Stimulated activated CD8-positive, alpha-beta memory T cell treated with anti-CD3 and anti-CD28 coated beads, Interleukin-7, amount 100 ng/mL, for 24 hours (primary cell): ENCODE results near the gene RHOJ.
"Not testable (repeated sequence)": the region's sequence is repeated elsewhere in the genome, so short reads cannot be mapped to it uniquely, and the experiment has no call there.

Source experiments
- DNase-seq: peaks from one replicate; pipeline ENCODE4 v3.0.0-alpha.2; 2020; ENCODE audit warnings: low read depth

RHOJ gene

GRCh38 chr14:63204407-63205043 is at the start of gene RHOJ:
Gene RHOJ, plus strand, starts transcription at chr14:63204443. Its CDS starts 427 bp downstream, at chr14:63204870.
- DNase-seq: no peak

GRCh38 chr14:63155511-63156185 is 48.6 kb upstream of the RHOJ start:
- no peak for DNase-seq

- no peak for DNase-seq
Observed at GRCh38 chr14:63157195-63157594, 47.0 kb upstream of the RHOJ start.

GRCh38 chr14:63163306-63163705 is 40.9 kb upstream of the RHOJ start:
- DNase-seq: no peak

- no peak for DNase-seq
Observed at GRCh38 chr14:63164108-63164683, 40.0 kb upstream of the RHOJ start.

- not testable (repeated sequence) for DNase-seq
Observed at GRCh38 chr14:63165267-63165666, 39.0 kb upstream of the RHOJ start.

- DNase-seq: no peak
Observed at GRCh38 chr14:63167044-63167443, 37.2 kb upstream of the RHOJ start.

GRCh38 chr14:63174760-63175191 is 29.5 kb upstream of the RHOJ start:
- DNase-seq: no peak

- DNase-seq: no peak
Observed at GRCh38 chr14:63175531-63175930, 28.7 kb upstream of the RHOJ start.

GRCh38 chr14:63178912-63179311 is 25.3 kb upstream of the RHOJ start:
- DNase-seq: no peak

- DNase-seq: no peak
Observed at GRCh38 chr14:63179383-63179782, 24.9 kb upstream of the RHOJ start.

- no peak for DNase-seq
Observed at GRCh38 chr14:63180011-63180410, 24.2 kb upstream of the RHOJ start.

GRCh38 chr14:63182968-63183367 is 21.3 kb upstream of the RHOJ start:
- no peak for DNase-seq

GRCh38 chr14:63186453-63186852 is 17.8 kb upstream of the RHOJ start:
- no peak for DNase-seq

- no peak for DNase-seq
Observed at GRCh38 chr14:63191211-63191610, 13.0 kb upstream of the RHOJ start.

- DNase-seq: no peak
Observed at GRCh38 chr14:63192085-63192484, 12.2 kb upstream of the RHOJ start.

GRCh38 chr14:63193236-63193635 is 11.0 kb upstream of the RHOJ start:
- DNase-seq: no peak

GRCh38 chr14:63200035-63200740 is 4.1 kb upstream of the RHOJ start:
- no peak for DNase-seq

GRCh38 chr14:63200767-63201166 is 3.5 kb upstream of the RHOJ start:
- DNase-seq: no peak

- no peak for DNase-seq
Observed at GRCh38 chr14:63203015-63203414, 1.2 kb upstream of the RHOJ start.

GRCh38 chr14:63203618-63204406 is 431 bp upstream of the RHOJ start:
- DNase-seq: no peak

- DNase-seq: no peak
Observed at GRCh38 chr14:63205044-63205575, 867 bp downstream of the RHOJ start.
